Psoas muscle (tissue), 8 donors: Measurements from ENCODE around the gene ZMYND8. TPM values are rescaled to one million over a fixed set of nuclear protein-coding genes. Genes with fewer than 3 reads are reported as not detected.

Experiments used
- ATAC-seq, 4 donors: fragments of 200-7000 bp; cut with Tn5 transposase; one replicate each; pipeline ENCODE4 v1.9.1; 2020; ENCODE audit warnings: moderate library complexity in 3 of 4, mild to moderate bottlenecking in 2 of 4
- DNase-seq, 2 donors: peaks; one replicate each; pipeline ENCODE4 v3.0.0-alpha.2; 2020
- H3K27ac ChIP-seq: fragments of 200-600 bp; one replicate; pipeline ENCODE4 v1.8.0; 2022
- H3K27me3 ChIP-seq, 3 donors: fragments of 200-600 bp in 1 of 3; one replicate each; pipeline versions ENCODE4 v1.6.1 to v1.8.0; 2013 to 2022; ENCODE audit warnings: low read length in 2 of 3, mild to moderate bottlenecking in 2 of 3, moderate library complexity in 1 of 3; ENCODE audit not compliant: insufficient read depth in 3 of 3
- H3K36me3 ChIP-seq, 2 donors: fragments of 200-600 bp in 1 of 2; one replicate each; pipeline versions ENCODE4 v1.6.1 to v1.8.0; 2013 to 2022; ENCODE audit warnings: low read depth in 1 of 2, mild to moderate bottlenecking in 1 of 2, moderate library complexity in 1 of 2; ENCODE audit not compliant: insufficient read depth in 1 of 2
- H3K4me1 ChIP-seq: fragments of 200-600 bp; one replicate; pipeline ENCODE4 v1.8.0; 2022
- H3K4me3 ChIP-seq: fragments of 200-600 bp; one replicate; pipeline ENCODE4 v1.8.0; 2022; ENCODE audit warnings: mild to moderate bottlenecking
- H3K9me3 ChIP-seq: fragments of 200-600 bp; one replicate; pipeline ENCODE4 v1.8.0; 2022
- CTCF ChIP-seq: fragments of 200-600 bp; IDR thresholded peaks from one replicate; pipeline ENCODE4 v1.8.0; 2022; ENCODE audit warnings: antibody characterized with exemption
- WGBS, 3 donors: extraction: QIAGEN DNeasy Blood & Tissue Kit; methylation state at CpG; one replicate each; pipeline versions ENCODE4 v1.1.6 to v1.1.7; 2013; 5-methylcytosine and 5-hydroxymethylcytosine counted together
- intact Hi-C, 2 donors: fragments of 100-400 bp; cut with DNase I; formaldehyde crosslinking; loops; one replicate each; pipeline versions ENCODE4 v1.11.0 to v1.14.2; 2022
- polyA plus RNA-seq, 3 donors: library from polyadenylated mRNA; stranded (reverse); fragments of 200-250 nt; gene quantifications; one replicate each; pipeline ENCODE4 v1.2.3, GENCODE V29; 2013
- total RNA-seq, 4 donors: library from RNA; stranded (reverse); fragmentation: NEBNext Ultra II Directional in 2 of 4; extraction: Animal tissue kit (Norgen Biotek cat#: 25700) in 2 of 4; gene quantifications; one replicate each; pipeline versions ENCODE4 v1.2.1 to v1.2.4, GENCODE V29; 2021 to 2023
- donor health status: healthy with polysubstance abuse.
- donor health status: DM: no; HTN: no; CAD: no; lungs with moderate emphysema.
- donor health status: Bipolar disorder and iron deficiency.
- donor health status: healthy.
- donor health status: DM: yes; HTN: yes; CAD: no.
- donor health status: DM: no; HTN: no; CAD: no.
- donor health status: DM: no; HTN: no; CAD: no.
- donor health status: DM: yes; HTN: yes; CAD: no.

ZMYND8 gene
- total and polyA plus RNA-seq, 7 donors: 4.7 to 42.9 (median 17.7) TPM

- WGBS, 3 donors: 3 to 9% (median 8%) methylated on average over 17 of the region's 17 CpGs
- no peaks in the 10 kb centered on the region for H3K9me3 ChIP-seq
- DNase-seq: peak; percentile 63 to 77
- no peaks in the 10 kb centered on the region for H3K27me3 ChIP-seq
- H3K4me1 ChIP-seq: peaks cover 79% of the 10 kb centered on the region
- peak; percentile 44 to 60 (median 48) for ATAC-seq
- peak overlapping the region; percentile 61 for H3K4me3 ChIP-seq
- intact Hi-C loops: loop anchor here in 1 of 2 donors (1.0 kb wide), 1 partner anchor 42 kb away; no protein-coding TSS in a partner anchor
- H3K27ac ChIP-seq: peak overlapping the region; percentile 97
- H3K36me3 ChIP-seq: no peaks in the 10 kb centered on the region
- TF ChIP-seq CTCF: no peak
Measured at GRCh38 chr20:47358672-47359529, 2.4 kb upstream of the ZMYND8 start.

- H3K36me3 ChIP-seq: no peaks in the 10 kb centered on the region
- 19 to 29% (median 22%) methylated on average over 15 of the region's 15 CpGs for WGBS, 3 donors
- TF ChIP-seq CTCF: no peak
- peak in 1 of 2 donors; percentile 47 for DNase-seq
- intact Hi-C loops: loop anchor here in 1 of 2 donors (1.0 kb wide), 1 partner anchor 41 kb away; no protein-coding TSS in a partner anchor
- H3K27me3 ChIP-seq: no peaks in the 10 kb centered on the region
- peak overlapping the region; percentile 61 for H3K4me3 ChIP-seq
- ATAC-seq: no peak
- H3K9me3 ChIP-seq: no peaks in the 10 kb centered on the region
- H3K27ac ChIP-seq: peak overlapping the region; percentile 97
- peaks cover 87% of the 10 kb centered on the region for H3K4me1 ChIP-seq
Measured at GRCh38 chr20:47358039-47358671, 1.7 kb upstream of the ZMYND8 start.

- DNase-seq (peak; percentile 81 to 88), ATAC-seq (peak; percentile 35 to 58 (median 40))
- intact Hi-C loops: loop anchor here in 1 of 2 donors (1.0 kb wide), 1 partner anchor 40 kb away; no protein-coding TSS in a partner anchor
- Histone ChIP-seq H3K4me1 (peaks cover 89% of the 10 kb centered on the region), H3K36me3 (no peaks in the 10 kb centered on the region), H3K4me3 (peak overlapping the region; percentile 61), H3K9me3 (no peaks in the 10 kb centered on the region), H3K27me3 (no peaks in the 10 kb centered on the region), H3K27ac (peak overlapping the region; percentile 97)
- WGBS, 3 donors: 4 to 10% (median 6%) methylated on average over 29 of the region's 29 CpGs
- no peak for TF ChIP-seq CTCF
Measured at GRCh38 chr20:47357296-47358038, 968 bp upstream of the ZMYND8 start.

GRCh38 chr20:47356220-47356525 lies 326 bp downstream of the ZMYND8 start:
- no peaks in the 10 kb centered on the region for H3K9me3 ChIP-seq
- DNase-seq (no peak), ATAC-seq (no peak)
- H3K4me1 ChIP-seq: peaks cover 93% of the 10 kb centered on the region
- intact Hi-C loops: no loop called here
- peak overlapping the region; percentile 61 for H3K4me3 ChIP-seq
- no peaks in the 10 kb centered on the region for H3K27me3 ChIP-seq
- no peaks in the 10 kb centered on the region for H3K36me3 ChIP-seq
- TF ChIP-seq CTCF: no peak
- H3K27ac ChIP-seq: peak overlapping the region; percentile 97
